Loucy (cell line): Measurements from ENCODE around the gene SLC2A5.
A peak's percentile ranks its signal among the peaks of the same experiment; 100 is the strongest.

ENCODE experiments used
- H2AFZ ChIP-seq: fragments of 200-600 bp; sonication (generic); 2 replicates; pipeline ENCODE4 v1.6.0; 2016; ENCODE audit warnings: antibody characterized with exemption, mild to moderate bottlenecking, low read length, moderate library complexity
- H3F3A ChIP-seq: fragments of 200-600 bp; 2 replicates; pipeline ENCODE4 v1.6.0; 2016; ENCODE audit warnings: antibody characterized with exemption, low read depth, mild to moderate bottlenecking
- H3K27me3 ChIP-seq: fragments of 200-600 bp; sonication (generic); 2 replicates; pipeline ENCODE4 v1.6.1; 2014; ENCODE audit warnings: low read length, mild to moderate bottlenecking; ENCODE audit not compliant: insufficient read depth, poor library complexity, severe bottlenecking
- H3K36me3 ChIP-seq: fragments of 200-600 bp; sonication (generic); 2 replicates; pipeline ENCODE4 v1.6.1; 2016; ENCODE audit warnings: low read length; ENCODE audit not compliant: insufficient read depth
- H3K4me1 ChIP-seq: fragments of 200-600 bp; sonication (generic); 2 replicates; pipeline ENCODE4 v1.5.1; 2014; ENCODE audit warnings: low read length, mild to moderate bottlenecking; ENCODE audit not compliant: insufficient read depth, poor library complexity, severe bottlenecking
- H3K4me2 ChIP-seq: fragments of 200-600 bp; sonication (generic); 2 replicates; pipeline ENCODE4 v1.6.0; 2014; ENCODE audit warnings: antibody characterized with exemption, low read length, low read depth, mild to moderate bottlenecking; ENCODE audit not compliant: poor library complexity, severe bottlenecking
- H3K4me3 ChIP-seq: fragments of 200-600 bp; sonication (generic); 2 replicates; pipeline ENCODE4 v1.5.1; 2014; ENCODE audit warnings: low read length, mild to moderate bottlenecking, mixed read lengths; ENCODE audit not compliant: poor library complexity, severe bottlenecking
- H3K79me2 ChIP-seq: fragments of 200-600 bp; sonication (generic); 2 replicates; pipeline ENCODE4 v1.6.1; 2014; ENCODE audit warnings: low read length; ENCODE audit not compliant: insufficient read depth
- H3K9ac ChIP-seq: fragments of 200-600 bp; sonication (generic); 2 replicates; pipeline ENCODE4 v1.6.0; 2014; ENCODE audit warnings: mild to moderate bottlenecking, low read depth, low read length, moderate library complexity; ENCODE audit not compliant: poor library complexity, severe bottlenecking
- H3K9me2 ChIP-seq: fragments of 200-600 bp; sonication (generic); replicated peaks from 2 replicates; pipeline ENCODE4 v1.6.1; 2016; ENCODE audit warnings: low read depth, low read length, mixed read lengths
- H3K9me3 ChIP-seq: fragments of 200-600 bp; sonication (generic); 2 replicates; pipeline ENCODE4 v1.6.1; 2014; ENCODE audit warnings: mild to moderate bottlenecking, antibody characterized with exemption, low read length, low read depth; ENCODE audit not compliant: insufficient read depth
- H4K20me1 ChIP-seq: fragments of 200-600 bp; sonication (generic); 2 replicates; pipeline ENCODE4 v1.6.0; 2014; ENCODE audit warnings: antibody characterized with exemption, low read length, mild to moderate bottlenecking; ENCODE audit not compliant: insufficient read depth, poor library complexity, severe bottlenecking
- CTCF ChIP-seq: fragments of 200-600 bp; sonication (generic); conservative IDR thresholded peaks from 2 replicates; pipeline ENCODE4 v1.5.1; 2014; ENCODE audit warnings: mild to moderate bottlenecking, antibody characterized with exemption, low read length
- EZH2phosphoT487 ChIP-seq: fragments of 200-600 bp; IDR thresholded peaks from 2 replicates; pipeline ENCODE4 v1.6.1; 2018; ENCODE audit warnings: antibody characterized with exemption, mild to moderate bottlenecking, moderate library complexity, borderline replicate concordance

SLC2A5 gene

GRCh38 chr1:9069326-9070100 is at the start of gene SLC2A5:
Gene SLC2A5, minus strand, starts transcription at chr1:9069635. Its CDS starts 99 bp downstream, at chr1:9069536.
- Histone ChIP-seq H3K4me3 (no peak within 1 kb of the TSS), H3K9me3 (no peaks in the 10 kb centered on the region), H3K4me2 (no peak within 1 kb of the TSS), H3K79me2 (no peaks in the 10 kb centered on the region), H3F3A (no peaks in the 10 kb centered on the region), H4K20me1 (no peaks in the 10 kb centered on the region), H3K27me3 (no peaks in the 10 kb centered on the region), H2AFZ (peak within 1 kb of the TSS; percentile 64), H3K9ac (no peak within 1 kb of the TSS), H3K9me2 (no peaks in the 10 kb centered on the region), H3K4me1 (peaks cover 7% of the 10 kb centered on the region), H3K36me3 (no peaks in the 10 kb centered on the region)
- TF ChIP-seq CTCF (no peak), EZH2phosphoT487 (no peak)

- H3K4me2 ChIP-seq: no peak overlapping the region
- H3K4me1 ChIP-seq: peaks cover 11% of the 10 kb centered on the region
- no peaks in the 10 kb centered on the region for H3K9me2 ChIP-seq
- no peak overlapping the region for H3K4me3 ChIP-seq
- no peak overlapping the region for H2AFZ ChIP-seq
- no peaks in the 10 kb centered on the region for H4K20me1 ChIP-seq
- no peaks in the 10 kb centered on the region for H3F3A ChIP-seq
- no peaks in the 10 kb centered on the region for H3K27me3 ChIP-seq
- no peak overlapping the region for H3K9ac ChIP-seq
- H3K36me3 ChIP-seq: no peaks in the 10 kb centered on the region
- TF ChIP-seq EZH2phosphoT487: no peak
- TF ChIP-seq CTCF: no peak
- no peaks in the 10 kb centered on the region for H3K9me3 ChIP-seq
- no peaks in the 10 kb centered on the region for H3K79me2 ChIP-seq
Observed at GRCh38 chr1:9118186-9118585, 48.8 kb upstream of the SLC2A5 start.

- H3K9me3 ChIP-seq: no peaks in the 10 kb centered on the region
- H3K4me1 ChIP-seq: no peaks in the 10 kb centered on the region
- H3K36me3 ChIP-seq: no peaks in the 10 kb centered on the region
- H3F3A ChIP-seq: no peaks in the 10 kb centered on the region
- no peaks in the 10 kb centered on the region for H3K79me2 ChIP-seq
- H3K9ac ChIP-seq: no peak overlapping the region
- no peaks in the 10 kb centered on the region for H3K27me3 ChIP-seq
- H3K4me3 ChIP-seq: no peak overlapping the region
- H3K9me2 ChIP-seq: no peaks in the 10 kb centered on the region
- TF ChIP-seq EZH2phosphoT487 (no peak), CTCF (no peak)
- H4K20me1 ChIP-seq: no peaks in the 10 kb centered on the region
- H2AFZ ChIP-seq: no peak overlapping the region
- H3K4me2 ChIP-seq: no peak overlapping the region
Observed at GRCh38 chr1:9115351-9116205, 46.1 kb upstream of the SLC2A5 start.
